ENCODE measurements around the gene EFCAB12. TPM values are rescaled to one million over a fixed set of nuclear protein-coding genes. Genes with fewer than 3 reads are reported as not detected.

Gene EFCAB12
- total and polyA plus RNA-seq, 2 of the 13 experiments (the other 11 are each of a cell fraction or from before 2014, with no cell fraction given), result 0.31 to 2.4 TPM

- no peak for TF ChIP-seq RBFOX2 (IDR thresholded peaks at IDR 0.05; ENCODE audit: low read depth, low read length)
Measured at GRCh38 chr3:129462361-129462968, 34.0 kb upstream of the EFCAB12 start (continued).

- FAIRE-seq, result no peak
- H3K4me2 ChIP-seq (ENCODE audit: low read depth, low read length), result no peak overlapping the region
- no peaks in the 10 kb centered on the region for H3K79me2 ChIP-seq (ENCODE audit: insufficient read depth, low read length)
- H2AFZ ChIP-seq (ENCODE audit: low read length), result no peak overlapping the region
- intact Hi-C loops (cut with micrococcal nuclease; ENCODE audit: unreplicated experiment), result no loop called here
- in situ Hi-C loops (cut with HindIII; ENCODE audit: extremely low pct_ligation_motif_present, low pct_unique_long_range_greater_than_20kb), result no loop called here
- TF ChIP-seq BHLHE40 (IDR thresholded peaks at IDR 0.05; ENCODE audit: low read length), result no peak
- peak; percentile 36; the same call in 1 of the 2 replicates for TF ChIP-seq CEBPB (IDR thresholded peaks at IDR 0.05; ENCODE audit: borderline replicate concordance, low read depth, low read length)
- ChIA-PET POLR2A (no interaction called here), CTCF (ENCODE audit: low intra/inter-chr PET ratio, low total read pairs) (no interaction called here)
- ATAC-seq, result no peak
- H3K9ac ChIP-seq (ENCODE audit: insufficient read depth, low read depth, low read length), result no peak overlapping the region
- BruUV-seq (replicated peaks), result no TSS peak
- H3K27me3 ChIP-seq (ENCODE audit: control insufficient read depth in 1 of 2, insufficient read depth in 2 of 2, low read length in 2 of 2), result no peaks in the 10 kb centered on the region
- peaks cover 0 to 2% of the 10 kb centered on the region in 2 experiments; a peak in 1 of 5 replicates for H3K36me3 ChIP-seq (replicated peaks in 1 of 2; ENCODE audit: control insufficient read depth in 1 of 2, insufficient read depth in 2 of 2, low read length in 2 of 2)
- H4K20me1 ChIP-seq (ENCODE audit: insufficient read depth, low read length), result no peaks in the 10 kb centered on the region
- DNase-seq (ENCODE audit: low spot score), result no peak
- WGBS (ENCODE audit: low lambda C conversion rate), result 88% methylated on average over 6 of the region's 6 CpGs
- no peak overlapping the region for H3K4me3 ChIP-seq (replicated peaks in 1 of 3; ENCODE audit: insufficient read depth in 1 of 3, low read depth in 2 of 3, low read length in 3 of 3)
- H3K9me3 ChIP-seq (ENCODE audit: low read length), result no peaks in the 10 kb centered on the region
- no peak overlapping the region for H3K27ac ChIP-seq (ENCODE audit: extremely low read length, insufficient read depth, low read length)
- H3K4me1 ChIP-seq (ENCODE audit: insufficient read depth, low read length), result peaks cover 20% of the 10 kb centered on the region
Measured at GRCh38 chr3:129461461-129462146, 33.2 kb upstream of the EFCAB12 start.

GRCh38 chr3:129461022-129461421 lies 32.6 kb upstream of the EFCAB12 start:
- FAIRE-seq, result no peak
- Histone ChIP-seq H3K27ac (ENCODE audit: extremely low read length, insufficient read depth, low read length) (no peak overlapping the region), H2AFZ (ENCODE audit: low read length) (no peak overlapping the region), H4K20me1 (ENCODE audit: insufficient read depth, low read length) (no peaks in the 10 kb centered on the region), H3K4me3 (replicated peaks in 1 of 3; ENCODE audit: insufficient read depth in 1 of 3, low read depth in 2 of 3, low read length in 3 of 3) (no peak overlapping the region), H3K27me3 (ENCODE audit: control insufficient read depth in 1 of 2, insufficient read depth in 2 of 2, low read length in 2 of 2) (no peaks in the 10 kb centered on the region), H3K4me2 (ENCODE audit: low read depth, low read length) (no peak overlapping the region), H3K9me3 (ENCODE audit: low read length) (no peaks in the 10 kb centered on the region), H3K79me2 (ENCODE audit: insufficient read depth, low read length) (no peaks in the 10 kb centered on the region), H3K9ac (ENCODE audit: insufficient read depth, low read depth, low read length) (no peak overlapping the region), H3K36me3 (replicated peaks in 1 of 2; ENCODE audit: control insufficient read depth in 1 of 2, insufficient read depth in 2 of 2, low read length in 2 of 2) (peaks cover 0 to 2% of the 10 kb centered on the region in 2 experiments; a peak in 1 of 5 replicates), H3K4me1 (ENCODE audit: insufficient read depth, low read length) (peaks cover 20% of the 10 kb centered on the region)
- intact Hi-C loops (cut with micrococcal nuclease; ENCODE audit: unreplicated experiment) (no loop called here), in situ Hi-C loops (cut with HindIII; ENCODE audit: extremely low pct_ligation_motif_present, low pct_unique_long_range_greater_than_20kb) (no loop called here)
- no peak for ATAC-seq
- CTCF ChIA-PET (ENCODE audit: low intra/inter-chr PET ratio, low total read pairs), result no interaction called here
- no peak for DNase-seq (ENCODE audit: low spot score)
- no TSS peak for BruUV-seq (replicated peaks)
- WGBS (ENCODE audit: low lambda C conversion rate), result 84% methylated on average over 1 of the region's 1 CpG
- POLR2A ChIA-PET, result no interaction called here
- TF ChIP-seq THRA (CRISPR knock-in tag; IDR thresholded peaks at IDR 0.05; ENCODE audit: borderline replicate concordance) (no peak), ZNF574 (CRISPR knock-in tag; IDR thresholded peaks at IDR 0.05) (no peak), ATF7-NPFF (CRISPR knock-in tag; IDR thresholded peaks at IDR 0.05; ENCODE audit: low read depth) (no peak), ZBTB42 (CRISPR knock-in tag; IDR thresholded peaks at IDR 0.05) (no peak), ZNF605 (CRISPR knock-in tag; IDR thresholded peaks at IDR 0.05) (no peak)

Data from HepG2 (cell line).